ENCODE data around the gene PRND. TPM values are rescaled to one million over a fixed set of nuclear protein-coding genes. Genes with fewer than 3 reads are reported as not detected.
"Not testable (repeated sequence)": the region's sequence is repeated elsewhere in the genome, so short reads cannot be mapped to it uniquely, and the experiment has no call there.

Gene PRND
- total and polyA plus RNA-seq, 10 of the 15 experiments (the other 5 are each of a cell fraction or from before 2014, with no cell fraction given): not detected

DNA sequence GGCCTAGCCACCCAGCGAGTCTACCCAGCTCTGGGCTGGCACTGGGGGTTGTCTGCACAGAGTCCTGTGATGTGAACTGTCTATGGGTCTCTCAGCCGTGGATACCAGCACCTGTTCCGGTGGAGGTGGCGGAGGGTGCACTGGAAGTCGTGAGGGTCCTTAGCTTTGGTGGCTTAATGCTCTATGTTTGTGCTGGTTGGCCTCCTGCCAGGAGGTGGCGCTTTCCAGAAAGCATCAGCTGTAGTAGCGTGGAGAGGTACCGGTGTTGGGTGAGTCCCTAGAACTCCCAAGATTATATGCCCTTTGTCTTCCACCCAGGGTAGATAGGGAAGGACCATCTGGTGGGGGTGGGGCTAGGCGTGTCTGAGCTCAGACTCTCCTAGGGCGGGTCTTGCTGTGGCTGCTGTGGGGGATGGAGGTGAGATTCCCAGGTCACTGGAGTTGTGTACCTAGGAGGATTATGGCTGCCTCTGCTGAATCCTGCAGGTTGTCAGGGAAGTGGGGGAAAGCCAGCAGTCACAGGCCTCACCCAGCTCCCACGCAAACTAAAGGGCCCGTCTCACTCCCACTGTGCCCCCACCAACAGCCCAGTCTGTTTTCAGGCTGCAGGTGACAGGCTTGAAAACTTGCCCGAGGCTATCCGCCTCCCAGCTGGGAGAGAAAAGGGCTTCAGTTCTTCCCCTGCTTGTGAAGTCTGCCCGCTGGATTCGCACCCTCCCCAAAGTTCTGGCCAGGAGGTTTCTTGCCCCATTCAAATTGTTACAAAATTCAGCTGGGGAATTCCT is 37.6 kb downstream of the PRND start:
- RAD21 ChIA-PET (ENCODE audit: unreplicated experiment): interaction anchor here (0.8 to 1.7 kb wide), 5 partner anchors 38 to 172 kb away, joined by 3 to 5 read pairs (median 4); partner anchors contain the start of gene PRND

More for the DNA sequence above, 37.6 kb downstream of the PRND start:
- ChIA-PET POLR2A (interaction anchor here (0.6 to 1.0 kb wide), 2 partner anchors 196 to 208 kb away, joined by 3 to 4 read pairs; no protein-coding TSS in a partner anchor), CTCF (interaction anchor here (0.6 to 2.1 kb wide), 20 partner anchors 13 to 466 kb away, joined by 3 to 7 read pairs (median 3); no protein-coding TSS in a partner anchor), SMC1A (ENCODE audit: uncharacterized antibody, unreplicated experiment) (interaction anchor here (0.7 to 1.9 kb wide), 10 partner anchors 9 to 457 kb away, joined by 3 to 8 read pairs (median 3); no protein-coding TSS in a partner anchor)
- H3K4me3 ChIP-seq; BruUV-seq (replicated peaks); H3K36me3 ChIP-seq (ENCODE audit: control insufficient read depth in 2 of 2, insufficient read depth in 2 of 2, low read length in 1 of 2); FAIRE-seq; H3K9me3 ChIP-seq (replicated peaks; ENCODE audit: control insufficient read depth, insufficient read depth, low read length); H3K4me1 ChIP-seq (ENCODE audit: control insufficient read depth, insufficient read depth, low read length); H3K79me2 ChIP-seq (ENCODE audit: control insufficient read depth, insufficient read depth, low read length); H3K27ac ChIP-seq (ENCODE audit: control insufficient read depth, insufficient read depth); H3K9ac ChIP-seq (ENCODE audit: control insufficient read depth, insufficient read depth, low read length); intact Hi-C loops (cut with micrococcal nuclease; ENCODE audit: unreplicated experiment); H3K27me3 ChIP-seq (replicated peaks in 1 of 2; ENCODE audit: control insufficient read depth in 2 of 2, insufficient read depth in 2 of 2, low read length in 1 of 2); H2AFZ ChIP-seq (ENCODE audit: control insufficient read depth, low read depth, low read length); in situ Hi-C loops (cut with MboI); H3K4me2 ChIP-seq (ENCODE audit: control insufficient read depth, insufficient read depth); H4K20me1 ChIP-seq (ENCODE audit: control insufficient read depth, insufficient read depth); DNase-seq (ENCODE audit: low read depth, low spot score): not testable (repeated sequence)
- ATAC-seq: peak; percentile 54
- TF ChIP-seq CTCF (IDR thresholded peaks at IDR 0.05 in 2 of 3, conservative IDR thresholded peaks at IDR 0.05 in 1 of 3; ENCODE audit: control insufficient read depth in 2 of 3, extremely low read depth in 1 of 3, insufficient read depth in 1 of 3, low read depth in 3 of 3, low read length in 3 of 3): peak; percentile 43 to 55 (median 51)
- TF ChIP-seq RAD21 (IDR thresholded peaks at IDR 0.05; ENCODE audit: insufficient read depth, low read depth, low read length): peak; percentile 39
- TF ChIP-seq SMC3 (IDR thresholded peaks at IDR 0.05; ENCODE audit: borderline replicate concordance, low read length): peak; percentile 48; the same call in 1 of the 2 replicates
- TF ChIP-seq IKZF1 (conservative IDR thresholded peaks at IDR 0.05): 0 out of 2 replicates have a peak, but pooled peaks have one; percentile 15
- 41% methylated on average over 16 of the region's 16 CpGs for WGBS (ENCODE audit: insufficient coverage, insufficient replicate concordance, low lambda C conversion rate, missing lambda C conversion rate)
